ENCODE measurements around the gene SPRING1.

Gene SPRING1

DNA sequence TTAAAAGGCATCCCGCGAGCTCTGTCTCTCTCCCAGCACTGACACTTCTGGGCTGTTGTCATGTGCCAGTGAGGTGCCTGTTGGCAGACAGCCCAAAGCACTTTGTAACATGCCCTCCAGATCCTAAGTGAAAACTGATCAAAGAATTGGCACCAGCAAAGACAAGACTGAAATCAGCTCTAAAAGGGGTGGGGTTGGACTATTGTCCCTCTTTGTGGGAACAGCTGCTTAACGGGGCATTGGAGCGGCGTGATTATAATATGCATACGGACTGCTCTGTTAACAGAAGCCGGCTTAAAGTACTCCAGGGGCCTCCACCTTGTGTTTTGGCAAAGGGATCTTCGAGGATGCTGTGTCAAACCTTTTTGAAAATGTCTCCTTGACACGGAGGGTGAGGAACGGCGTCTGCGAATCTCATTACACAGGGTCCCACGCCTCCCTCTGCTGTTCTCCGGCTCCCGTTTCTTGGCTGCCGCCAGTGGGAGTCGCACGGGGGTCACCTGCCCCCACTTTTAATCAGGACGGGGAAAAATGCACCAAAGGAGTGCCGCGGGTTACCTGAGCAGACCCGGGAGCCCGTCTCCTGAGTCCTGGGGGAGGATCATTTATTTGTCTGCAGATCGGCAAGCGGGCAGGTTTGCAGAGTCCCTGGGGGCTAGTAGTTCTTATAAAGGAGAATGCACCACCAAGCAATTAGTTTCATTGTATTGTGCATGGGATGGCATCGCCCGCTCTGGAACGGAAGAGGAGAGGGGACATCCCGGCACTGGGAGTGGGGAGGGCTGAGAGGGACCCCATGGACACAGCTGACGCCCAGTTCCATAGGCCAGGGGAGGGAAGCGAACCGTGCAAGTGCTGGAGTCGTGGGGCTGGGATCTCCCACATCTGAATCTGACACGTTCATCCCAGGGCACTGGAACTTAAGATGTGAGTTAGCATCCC is 44.3 kb downstream of the SPRING1 start:
- WGBS = 21% methylated on average over 34 of the region's 34 CpGs
- H3K4me3 ChIP-seq (ENCODE audit: low read length) = peak overlapping the region; percentile 43
- H3K27ac ChIP-seq (ENCODE audit: low read depth, low read length) = no peak overlapping the region
- peaks cover 11% of the 10 kb centered on the region; the same call in 1 of the 2 replicates for H3K4me1 ChIP-seq (ENCODE audit: insufficient read depth, low read length)
- H3K27me3 ChIP-seq (ENCODE audit: insufficient read depth, low read length) = peaks cover 12% of the 10 kb centered on the region
- H3K9ac ChIP-seq (ENCODE audit: low read depth, low read length) = 0 out of 2 replicates have a peak overlapping the region, but pooled peaks have one; percentile 27
- no peaks in the 10 kb centered on the region for H3K36me3 ChIP-seq (ENCODE audit: insufficient read depth, low read length)
- H3K9me3 ChIP-seq (ENCODE audit: insufficient read depth, low read depth, low read length) = no peaks in the 10 kb centered on the region

DNA sequence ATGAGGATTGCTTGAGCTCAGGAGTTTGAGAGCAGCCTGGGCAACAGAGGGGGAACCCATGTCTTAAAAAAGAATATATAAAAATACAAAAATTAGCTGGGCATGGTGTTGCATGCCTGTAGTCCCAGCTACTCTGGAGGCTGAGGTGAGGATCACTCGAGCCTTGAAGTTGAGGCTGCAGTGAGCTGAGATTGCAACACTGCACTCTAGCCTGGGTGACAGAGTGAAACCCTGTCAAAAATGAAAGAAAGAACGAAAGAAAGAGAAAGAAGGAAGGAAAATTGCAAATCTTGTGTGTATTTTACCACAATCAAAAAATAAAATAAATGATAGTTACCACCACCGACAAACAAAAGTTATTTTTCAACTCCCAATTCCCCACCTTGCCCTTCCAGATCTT is 45.3 kb downstream of the SPRING1 start:
- no peak overlapping the region for H3K27ac ChIP-seq (ENCODE audit: low read depth, low read length)

GRCh38 chr12:116691636-116692035 is 46.2 kb downstream of the SPRING1 start:
- WGBS = 90% methylated on average over 4 of the region's 4 CpGs
- peaks cover 11% of the 10 kb centered on the region; the same call in 1 of the 2 replicates for H3K4me1 ChIP-seq (ENCODE audit: insufficient read depth, low read length)
- no peaks in the 10 kb centered on the region for H3K9me3 ChIP-seq (ENCODE audit: insufficient read depth, low read depth, low read length)
- H3K9ac ChIP-seq (ENCODE audit: low read depth, low read length) = no peak overlapping the region
- H3K27me3 ChIP-seq (ENCODE audit: insufficient read depth, low read length) = peaks cover 12% of the 10 kb centered on the region
- no peaks in the 10 kb centered on the region for H3K36me3 ChIP-seq (ENCODE audit: insufficient read depth, low read length)
- H3K27ac ChIP-seq (ENCODE audit: low read depth, low read length) = no peak overlapping the region
- H3K4me3 ChIP-seq (ENCODE audit: low read length) = no peak overlapping the region

More for the DNA sequence above, 45.3 kb downstream of the SPRING1 start:
- Histone ChIP-seq H3K27me3 (ENCODE audit: insufficient read depth, low read length) (peaks cover 12% of the 10 kb centered on the region), H3K9me3 (ENCODE audit: insufficient read depth, low read depth, low read length) (no peaks in the 10 kb centered on the region), H3K9ac (ENCODE audit: low read depth, low read length) (no peak overlapping the region), H3K4me1 (ENCODE audit: insufficient read depth, low read length) (peaks cover 11% of the 10 kb centered on the region; the same call in 1 of the 2 replicates), H3K36me3 (ENCODE audit: insufficient read depth, low read length) (no peaks in the 10 kb centered on the region), H3K4me3 (ENCODE audit: low read length) (no peak overlapping the region)
- WGBS = 87% methylated on average over 2 of the region's 3 CpGs

DNA sequence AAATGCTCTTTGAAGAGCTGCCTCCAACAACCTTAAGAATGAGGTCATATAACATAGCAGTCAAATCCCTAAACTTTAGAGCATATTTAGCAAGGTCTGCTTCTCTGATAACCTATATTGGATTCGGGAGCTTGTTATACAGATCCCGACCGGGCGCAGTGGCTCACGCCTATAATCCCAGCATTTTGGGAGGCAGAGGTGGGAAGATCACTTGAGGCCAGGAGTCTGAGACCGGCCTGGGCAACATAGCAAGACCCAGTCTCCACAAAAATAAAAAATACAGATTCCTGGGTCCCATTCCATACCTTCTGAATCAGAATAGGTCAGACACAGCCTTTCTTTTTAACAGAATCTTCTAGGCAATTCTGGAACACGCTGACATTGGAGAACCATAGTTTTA is 46.7 kb downstream of the SPRING1 start:
- Histone ChIP-seq H3K27ac (ENCODE audit: low read depth, low read length) (no peak overlapping the region), H3K4me1 (ENCODE audit: insufficient read depth, low read length) (peaks cover 11% of the 10 kb centered on the region; the same call in 1 of the 2 replicates), H3K4me3 (ENCODE audit: low read length) (no peak overlapping the region), H3K9me3 (ENCODE audit: insufficient read depth, low read depth, low read length) (no peaks in the 10 kb centered on the region), H3K27me3 (ENCODE audit: insufficient read depth, low read length) (peaks cover 12% of the 10 kb centered on the region), H3K36me3 (ENCODE audit: insufficient read depth, low read length) (no peaks in the 10 kb centered on the region), H3K9ac (ENCODE audit: low read depth, low read length) (no peak overlapping the region)
- WGBS = 97% methylated on average over 7 of the region's 7 CpGs

- Histone ChIP-seq H3K27ac (ENCODE audit: low read depth, low read length) (no peak overlapping the region), H3K36me3 (ENCODE audit: insufficient read depth, low read length) (no peaks in the 10 kb centered on the region), H3K27me3 (ENCODE audit: insufficient read depth, low read length) (peaks cover 12% of the 10 kb centered on the region), H3K4me3 (ENCODE audit: low read length) (no peak overlapping the region), H3K9ac (ENCODE audit: low read depth, low read length) (no peak overlapping the region), H3K4me1 (ENCODE audit: insufficient read depth, low read length) (peaks cover 11% of the 10 kb centered on the region; the same call in 1 of the 2 replicates), H3K9me3 (ENCODE audit: insufficient read depth, low read depth, low read length) (no peaks in the 10 kb centered on the region)
- WGBS = 80% methylated on average over 7 of the region's 8 CpGs
These were observed 47.7 kb downstream of the SPRING1 start for GRCh38 chr12:116689979-116690744.

DNA sequence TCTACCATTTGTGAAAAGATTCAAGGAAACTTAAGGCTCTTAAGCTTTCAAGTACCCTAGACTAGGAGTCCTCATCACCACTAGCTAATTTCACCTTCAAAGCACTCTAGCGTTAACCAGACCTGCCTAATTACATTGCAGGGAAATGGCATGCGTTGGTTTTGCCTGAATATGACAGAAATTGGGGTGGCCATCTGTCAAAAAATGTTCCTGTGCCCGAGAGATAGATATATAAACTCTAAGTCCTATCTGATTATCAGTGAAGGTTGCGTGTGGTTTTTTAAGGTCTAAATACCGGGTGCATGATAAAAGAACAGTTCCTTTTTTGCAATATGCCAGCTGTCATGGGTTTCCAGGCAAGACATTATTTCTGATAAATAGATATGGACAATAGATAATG is 48.3 kb downstream of the SPRING1 start:
- WGBS = 94% methylated on average over 5 of the region's 5 CpGs
- Histone ChIP-seq H3K27me3 (ENCODE audit: insufficient read depth, low read length) (peaks cover 12% of the 10 kb centered on the region), H3K9me3 (ENCODE audit: insufficient read depth, low read depth, low read length) (no peaks in the 10 kb centered on the region), H3K27ac (ENCODE audit: low read depth, low read length) (no peak overlapping the region), H3K4me1 (ENCODE audit: insufficient read depth, low read length) (peaks cover 11% of the 10 kb centered on the region; the same call in 1 of the 2 replicates), H3K4me3 (ENCODE audit: low read length) (no peak overlapping the region), H3K9ac (ENCODE audit: low read depth, low read length) (no peak overlapping the region), H3K36me3 (ENCODE audit: insufficient read depth, low read length) (no peaks in the 10 kb centered on the region)

Data from HUES64 (cell line).